Measurements from ENCODE around the gene KCNJ6.
"Not testable (repeated sequence)": the region's sequence is repeated elsewhere in the genome, so short reads cannot be mapped to it uniquely, and the experiment has no call there.

KCNJ6 gene

DNA sequence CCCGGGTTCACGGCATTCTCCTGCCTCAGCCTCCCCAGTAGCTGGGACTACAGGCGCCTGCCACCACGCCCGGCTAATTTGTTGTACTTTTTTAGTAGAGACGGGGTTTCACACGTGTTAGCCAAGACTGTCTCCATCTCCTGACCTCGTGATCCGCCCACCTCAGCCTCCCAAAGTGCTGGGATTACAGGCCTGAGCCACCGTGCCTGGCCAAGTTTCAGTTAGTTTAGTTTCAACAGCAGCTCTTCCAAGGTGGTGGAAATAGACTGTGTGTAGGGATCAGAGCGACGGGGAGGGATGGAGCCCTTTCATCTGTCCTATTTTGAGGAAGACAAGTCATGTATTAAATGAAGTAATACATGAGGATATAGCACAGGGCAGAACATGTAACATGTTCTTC is 269.5 kb downstream of the KCNJ6 start:
- not testable (repeated sequence) for H3K4ac ChIP-seq (ENCODE audit: low read depth in 1 of 2, low read length in 2 of 2); H2BK5ac ChIP-seq (ENCODE audit: low read depth, low read length, poor library complexity, severe bottlenecking); H3K18ac ChIP-seq (ENCODE audit: low read depth in 1 of 2, low read length in 2 of 2); H2BK12ac ChIP-seq (ENCODE audit: low read length in 2 of 2); H2BK120ac ChIP-seq (ENCODE audit: low read depth, low read length); H2AK5ac ChIP-seq (ENCODE audit: low read length, severe bottlenecking); H4K8ac ChIP-seq (ENCODE audit: low read length); H3K79me1 ChIP-seq (replicated peaks; ENCODE audit: low read length, poor library complexity, severe bottlenecking); DNase-seq; H3K4me3 ChIP-seq (ENCODE audit: insufficient read depth in 1 of 2, low read depth in 1 of 2, low read length in 2 of 2); H3K4me2 ChIP-seq (ENCODE audit: low read length, poor library complexity, severe bottlenecking); H2BK15ac ChIP-seq (ENCODE audit: low read depth, poor library complexity, severe bottlenecking); H2AFZ ChIP-seq (ENCODE audit: low read depth, low read length); H3K14ac ChIP-seq (ENCODE audit: low read length in 2 of 2); H3K9ac ChIP-seq (ENCODE audit: low read length); H4K91ac ChIP-seq (ENCODE audit: low read length); H3K23ac ChIP-seq (ENCODE audit: low read length in 2 of 2); H3K4me1 ChIP-seq (ENCODE audit: control insufficient read depth, insufficient read depth, low read depth, low read length); H3K9me3 ChIP-seq (ENCODE audit: control insufficient read depth, low read length); H3K27ac ChIP-seq (ENCODE audit: low read length, poor library complexity, severe bottlenecking); H3K36me3 ChIP-seq (ENCODE audit: control insufficient read depth in 1 of 2, insufficient read depth in 2 of 2, low read depth in 1 of 2, low read length in 2 of 2)
- WGBS: 88% methylated on average over 12 of the region's 12 CpGs
- H3K27me3 ChIP-seq (ENCODE audit: control insufficient read depth in 1 of 2, insufficient read depth in 1 of 2, low read length in 2 of 2): peaks cover 0 to 88% of the 10 kb centered on the region in 2 experiments

DNA sequence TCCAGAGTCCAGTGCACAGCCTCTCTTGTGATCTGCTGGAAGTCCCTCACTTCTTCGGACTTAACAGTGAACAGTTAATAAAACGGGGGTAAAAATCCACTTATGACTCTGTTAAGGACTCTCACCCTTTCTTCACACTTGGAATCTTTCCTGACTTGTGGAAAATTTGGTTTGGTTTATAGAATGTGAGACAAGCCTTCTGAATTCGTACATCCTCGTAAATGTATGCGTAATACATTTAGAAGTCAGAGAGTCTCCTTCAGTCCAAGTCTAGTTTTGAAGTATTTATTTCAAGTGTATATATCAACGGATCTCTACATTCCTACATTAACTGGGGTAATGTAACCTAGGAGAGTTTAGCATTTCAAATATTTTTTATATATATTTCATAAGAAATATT is 270.4 kb downstream of the KCNJ6 start:
- no peak overlapping the region for H3K4me2 ChIP-seq (ENCODE audit: low read length, poor library complexity, severe bottlenecking)
- no peak overlapping the region for H3K4ac ChIP-seq (ENCODE audit: low read depth in 1 of 2, low read length in 2 of 2)
- no peak for DNase-seq
- no peak overlapping the region for H2AFZ ChIP-seq (ENCODE audit: low read depth, low read length)
- WGBS: 75% methylated on average over 2 of the region's 6 CpGs
- no peaks in the 10 kb centered on the region for H3K36me3 ChIP-seq (ENCODE audit: control insufficient read depth in 1 of 2, insufficient read depth in 2 of 2, low read depth in 1 of 2, low read length in 2 of 2)
- no peak overlapping the region for H4K8ac ChIP-seq (ENCODE audit: low read length)
- no peak overlapping the region for H2BK5ac ChIP-seq (ENCODE audit: low read depth, low read length, poor library complexity, severe bottlenecking)
- no peak overlapping the region for H2BK120ac ChIP-seq (ENCODE audit: low read depth, low read length)
- no peak overlapping the region for H3K4me3 ChIP-seq (ENCODE audit: insufficient read depth in 1 of 2, low read depth in 1 of 2, low read length in 2 of 2)
- no peak overlapping the region for H3K9ac ChIP-seq (ENCODE audit: low read length)
- peaks cover 7% of the 10 kb centered on the region for H3K9me3 ChIP-seq (ENCODE audit: control insufficient read depth, low read length)
- no peaks in the 10 kb centered on the region for H3K79me1 ChIP-seq (replicated peaks; ENCODE audit: low read length, poor library complexity, severe bottlenecking)
- no peak overlapping the region for H3K14ac ChIP-seq (ENCODE audit: low read length in 2 of 2)
- H3K23ac ChIP-seq (ENCODE audit: low read length in 2 of 2): no peak overlapping the region
- H2AK5ac ChIP-seq (ENCODE audit: low read length, severe bottlenecking): no peak overlapping the region
- H3K27me3 ChIP-seq (ENCODE audit: control insufficient read depth in 1 of 2, insufficient read depth in 1 of 2, low read length in 2 of 2): peaks cover 0 to 88% of the 10 kb centered on the region in 2 experiments
- no peak overlapping the region for H2BK12ac ChIP-seq (ENCODE audit: low read length in 2 of 2)
- peaks cover 9% of the 10 kb centered on the region for H3K4me1 ChIP-seq (ENCODE audit: control insufficient read depth, insufficient read depth, low read depth, low read length)
- H2BK15ac ChIP-seq (ENCODE audit: low read depth, poor library complexity, severe bottlenecking): no peak overlapping the region
- H3K27ac ChIP-seq (ENCODE audit: low read length, poor library complexity, severe bottlenecking): no peak overlapping the region
- H3K18ac ChIP-seq (ENCODE audit: low read depth in 1 of 2, low read length in 2 of 2): no peak overlapping the region
- no peak overlapping the region for H4K91ac ChIP-seq (ENCODE audit: low read length)

GRCh38 chr21:37644636-37645035 is 271.6 kb downstream of the KCNJ6 start:
- Histone ChIP-seq H3K4ac (ENCODE audit: low read depth in 1 of 2, low read length in 2 of 2) (no peak overlapping the region), H3K4me3 (ENCODE audit: insufficient read depth in 1 of 2, low read depth in 1 of 2, low read length in 2 of 2) (no peak overlapping the region), H3K4me2 (ENCODE audit: low read length, poor library complexity, severe bottlenecking) (no peak overlapping the region), H4K91ac (ENCODE audit: low read length) (no peak overlapping the region), H2AFZ (ENCODE audit: low read depth, low read length) (no peak overlapping the region), H2BK5ac (ENCODE audit: low read depth, low read length, poor library complexity, severe bottlenecking) (no peak overlapping the region), H3K27ac (ENCODE audit: low read length, poor library complexity, severe bottlenecking) (no peak overlapping the region), H2BK12ac (ENCODE audit: low read length in 2 of 2) (no peak overlapping the region), H3K14ac (ENCODE audit: low read length in 2 of 2) (no peak overlapping the region), H3K18ac (ENCODE audit: low read depth in 1 of 2, low read length in 2 of 2) (no peak overlapping the region), H3K9ac (ENCODE audit: low read length) (no peak overlapping the region), H3K36me3 (ENCODE audit: control insufficient read depth in 1 of 2, insufficient read depth in 2 of 2, low read depth in 1 of 2, low read length in 2 of 2) (no peaks in the 10 kb centered on the region), H3K4me1 (ENCODE audit: control insufficient read depth, insufficient read depth, low read depth, low read length) (peaks cover 9% of the 10 kb centered on the region), H2BK15ac (ENCODE audit: low read depth, poor library complexity, severe bottlenecking) (no peak overlapping the region), H3K9me3 (ENCODE audit: control insufficient read depth, low read length) (peaks cover 7% of the 10 kb centered on the region), H2AK5ac (ENCODE audit: low read length, severe bottlenecking) (no peak overlapping the region), H3K27me3 (ENCODE audit: control insufficient read depth in 1 of 2, insufficient read depth in 1 of 2, low read length in 2 of 2) (peaks cover 0 to 91% of the 10 kb centered on the region in 2 experiments), H3K79me1 (replicated peaks; ENCODE audit: low read length, poor library complexity, severe bottlenecking) (no peaks in the 10 kb centered on the region), H3K23ac (ENCODE audit: low read length in 2 of 2) (no peak overlapping the region), H2BK120ac (ENCODE audit: low read depth, low read length) (no peak overlapping the region), H4K8ac (ENCODE audit: low read length) (no peak overlapping the region)
- 83% methylated on average over 5 of the region's 8 CpGs for WGBS
- no peak for DNase-seq

GRCh38 chr21:37643862-37644261 is 272.4 kb downstream of the KCNJ6 start:
- H3K27ac ChIP-seq (ENCODE audit: low read length, poor library complexity, severe bottlenecking); H2BK120ac ChIP-seq (ENCODE audit: low read depth, low read length); H3K4me1 ChIP-seq (ENCODE audit: control insufficient read depth, insufficient read depth, low read depth, low read length); H2BK5ac ChIP-seq (ENCODE audit: low read depth, low read length, poor library complexity, severe bottlenecking); H2BK15ac ChIP-seq (ENCODE audit: low read depth, poor library complexity, severe bottlenecking); H2BK12ac ChIP-seq (ENCODE audit: low read length in 2 of 2); H3K4me3 ChIP-seq (ENCODE audit: insufficient read depth in 1 of 2, low read depth in 1 of 2, low read length in 2 of 2); H2AK5ac ChIP-seq (ENCODE audit: low read length, severe bottlenecking); H2AFZ ChIP-seq (ENCODE audit: low read depth, low read length); H3K36me3 ChIP-seq (ENCODE audit: control insufficient read depth in 1 of 2, insufficient read depth in 2 of 2, low read depth in 1 of 2, low read length in 2 of 2); DNase-seq; H4K91ac ChIP-seq (ENCODE audit: low read length); H3K23ac ChIP-seq (ENCODE audit: low read length in 2 of 2); H4K8ac ChIP-seq (ENCODE audit: low read length); H3K14ac ChIP-seq (ENCODE audit: low read length in 2 of 2); H3K4ac ChIP-seq (ENCODE audit: low read depth in 1 of 2, low read length in 2 of 2); H3K4me2 ChIP-seq (ENCODE audit: low read length, poor library complexity, severe bottlenecking); H3K9ac ChIP-seq (ENCODE audit: low read length); H3K9me3 ChIP-seq (ENCODE audit: control insufficient read depth, low read length); H3K79me1 ChIP-seq (replicated peaks; ENCODE audit: low read length, poor library complexity, severe bottlenecking); H3K18ac ChIP-seq (ENCODE audit: low read depth in 1 of 2, low read length in 2 of 2): not testable (repeated sequence)
- peaks cover 0 to 91% of the 10 kb centered on the region in 2 experiments for H3K27me3 ChIP-seq (ENCODE audit: control insufficient read depth in 1 of 2, insufficient read depth in 1 of 2, low read length in 2 of 2)

All from mesenchymal stem cell (in vitro differentiated cells and primary cell).